Right cardiac atrium (tissue), 5 donors: ENCODE measurements around the gene OCEL1. TPM values are rescaled to one million over a fixed set of nuclear protein-coding genes. Genes with fewer than 3 reads are reported as not detected.
A peak's percentile ranks its signal among the peaks of the same experiment; 100 is the strongest.

Experiments used
- ATAC-seq, 2 donors: fragments of 200-7000 bp; cut with Tn5 transposase; one replicate each; pipeline versions ENCODE4 v1.8.0 to v1.9.1; 2020; ENCODE audit warnings: moderate library complexity in 2 of 2, mild to moderate bottlenecking in 1 of 2
- DNase-seq, 3 donors: peaks; one replicate each; pipeline ENCODE4 v3.0.0-alpha.2; 2020
- H3K27ac ChIP-seq: one replicate; pipeline ENCODE4 v1.5.1; 2013; ENCODE audit warnings: mild to moderate bottlenecking, low read length, control low read depth, moderate library complexity
- H3K27me3 ChIP-seq: one replicate; pipeline ENCODE4 v1.6.1; 2013; ENCODE audit not compliant: control insufficient read depth, insufficient read depth
- H3K4me1 ChIP-seq: one replicate; pipeline ENCODE4 v1.6.1; 2013; ENCODE audit warnings: low read length; ENCODE audit not compliant: control insufficient read depth, insufficient read depth
- H3K4me3 ChIP-seq: one replicate; pipeline ENCODE4 v1.5.1; 2013; ENCODE audit warnings: low read length, control low read depth
- H3K9me3 ChIP-seq: one replicate; pipeline ENCODE4 v1.6.1; 2013; ENCODE audit warnings: low read length; ENCODE audit not compliant: control insufficient read depth
- WGBS: extraction: QIAGEN DNeasy Blood & Tissue Kit; methylation state at CpG from one replicate; pipeline ENCODE4 v1.1.7; 2013; 5-methylcytosine and 5-hydroxymethylcytosine counted together
- intact Hi-C, 4 donors: fragments of 100-400 bp; cut with DNase I; formaldehyde crosslinking; loops; one replicate each; pipeline versions ENCODE4 v1.11.0 to v1.14.0; 2022 to 2023
- polyA plus RNA-seq: library from polyadenylated mRNA; stranded (reverse); fragments of 200-250 nt; gene quantifications from one replicate; pipeline ENCODE4 v1.2.3, GENCODE V29; 2013
- total RNA-seq, 4 donors: library from RNA; stranded (reverse); fragmentation: NEBNext Ultra II Directional; extraction: Animal tissue kit (Norgen Biotek cat#: 25700); gene quantifications; one replicate each; pipeline ENCODE4 v1.2.1, GENCODE V29; 2021
- donor health status: healthy with polysubstance abuse.
- donor health status: DM: no; HTN: yes; CAD: no.
- donor health status: DM: no; HTN: no; CAD: no.
- donor health status: DM: no; HTN: yes; CAD: no; lungs with severe emphysema.
- donor health status: DM: yes; HTN: yes; CAD: no.

The OCEL1 gene
- total and polyA plus RNA-seq, 5 donors = 16.5 to 37.5 (median 27.1) TPM

DNA sequence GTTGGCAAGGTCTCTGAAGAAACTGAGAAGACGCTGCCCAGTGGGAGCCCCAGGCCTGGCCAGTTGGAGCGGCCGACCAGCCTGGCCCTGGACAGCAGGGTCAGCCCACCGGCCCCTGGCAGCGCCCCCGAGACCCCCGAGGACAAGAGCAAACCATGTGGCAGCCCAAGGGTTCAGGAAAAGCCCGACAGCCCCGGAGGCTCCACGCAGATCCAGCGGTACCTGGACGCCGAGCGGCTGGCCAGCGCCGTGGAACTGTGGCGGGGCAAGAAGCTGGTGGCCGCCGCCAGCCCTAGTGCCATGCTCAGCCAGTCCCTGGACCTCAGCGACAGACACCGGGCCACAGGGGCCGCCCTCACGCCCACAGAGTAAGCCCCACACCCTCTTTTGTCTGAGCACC lies 30.9 kb upstream of the OCEL1 start:
- DNase-seq = no peak
- 95% methylated on average over 23 of the region's 23 CpGs for WGBS
- no peak overlapping the region for H3K27ac ChIP-seq
- intact Hi-C loops = no loop called here
- no peak overlapping the region for H3K4me3 ChIP-seq
- H3K4me1 ChIP-seq = no peaks in the 10 kb centered on the region
- H3K9me3 ChIP-seq = no peaks in the 10 kb centered on the region
- no peaks in the 10 kb centered on the region for H3K27me3 ChIP-seq
- no peak for ATAC-seq

DNA sequence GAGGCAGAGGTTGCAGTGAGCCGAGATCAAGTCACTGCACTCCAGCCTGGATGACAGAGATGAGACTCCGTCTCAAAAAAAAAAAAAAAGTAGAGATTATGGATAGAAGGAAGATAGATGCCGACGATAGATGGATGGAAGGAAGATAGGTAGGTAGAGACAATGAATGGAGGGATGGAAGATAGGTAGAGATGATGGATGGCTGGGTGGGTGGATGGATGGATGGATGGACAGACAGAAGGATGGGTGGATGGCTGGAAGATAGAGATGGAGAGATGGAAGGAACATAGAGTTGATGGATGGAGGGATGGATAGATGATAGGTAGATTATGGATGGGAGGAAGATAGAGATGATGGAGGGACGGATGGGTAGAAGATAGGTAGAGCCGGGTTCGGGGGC lies 29.4 kb upstream of the OCEL1 start:
- no peak overlapping the region for H3K27ac ChIP-seq
- ATAC-seq = no peak
- 97% methylated on average over 7 of the region's 7 CpGs for WGBS

DNA sequence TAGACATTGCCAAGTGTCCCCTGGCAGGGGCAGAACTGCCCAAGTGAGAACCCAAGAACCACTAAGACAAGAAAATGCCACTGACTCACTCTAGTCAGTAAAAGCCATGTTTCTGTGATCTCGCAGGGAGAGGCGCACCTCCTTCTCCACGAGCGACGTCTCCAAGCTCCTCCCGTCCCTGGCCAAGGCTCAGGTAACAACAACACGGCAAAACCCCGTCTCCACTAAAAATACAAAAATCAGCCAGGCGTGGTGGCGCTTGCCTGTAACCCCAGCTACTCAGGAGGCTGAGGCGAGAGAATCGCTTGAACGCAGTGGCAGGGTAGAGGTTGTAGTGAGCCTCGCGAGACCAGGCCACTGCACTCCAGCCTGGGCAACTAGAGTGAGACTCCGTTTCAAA lies 28.4 kb upstream of the OCEL1 start:
- Histone ChIP-seq H3K27ac (no peak overlapping the region), H3K4me3 (no peak overlapping the region), H3K4me1 (no peaks in the 10 kb centered on the region), H3K27me3 (no peaks in the 10 kb centered on the region), H3K9me3 (no peaks in the 10 kb centered on the region)
- DNase-seq (no peak), ATAC-seq (no peak)
- WGBS = 94% methylated on average over 16 of the region's 16 CpGs
- intact Hi-C loops = no loop called here

More for the DNA sequence above, 29.4 kb upstream of the OCEL1 start:
- no peaks in the 10 kb centered on the region for H3K27me3 ChIP-seq
- H3K4me3 ChIP-seq = no peak overlapping the region
- no peaks in the 10 kb centered on the region for H3K4me1 ChIP-seq
- no peak for DNase-seq
- intact Hi-C loops = no loop called here
- no peaks in the 10 kb centered on the region for H3K9me3 ChIP-seq

DNA sequence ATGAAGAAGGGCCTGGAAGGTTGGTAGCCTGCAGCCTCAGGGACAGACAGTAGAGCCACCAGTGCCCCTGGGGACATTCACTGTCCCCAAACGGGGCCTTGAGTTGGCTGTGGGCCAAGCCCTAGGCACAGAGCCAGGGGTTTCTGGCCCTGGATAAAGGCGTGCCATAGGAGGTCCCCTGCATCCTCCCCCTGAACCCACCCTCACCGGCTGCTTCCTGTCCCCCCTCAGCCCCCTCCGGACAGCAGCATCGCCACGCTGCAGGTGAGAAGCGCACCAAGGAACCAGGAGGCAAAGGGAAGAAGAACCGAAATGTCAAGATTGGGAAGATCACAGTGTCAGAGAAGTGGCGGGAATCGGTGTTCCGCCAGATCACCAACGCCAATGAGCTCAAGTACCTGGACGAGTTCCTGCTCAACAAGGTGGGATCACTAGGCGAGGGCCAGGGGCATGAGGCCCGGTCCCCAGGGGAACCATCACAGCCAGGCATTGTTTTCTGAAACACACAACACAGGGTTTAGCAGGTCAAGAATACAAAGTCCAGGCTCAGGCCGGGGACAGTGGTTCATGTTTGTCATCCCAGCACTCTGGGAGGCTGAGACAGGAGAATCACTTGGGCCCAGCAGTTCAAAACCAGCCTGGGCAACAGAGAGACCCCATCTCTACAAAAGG lies 25.5 kb upstream of the OCEL1 start:
- intact Hi-C loops = no loop called here

DNA sequence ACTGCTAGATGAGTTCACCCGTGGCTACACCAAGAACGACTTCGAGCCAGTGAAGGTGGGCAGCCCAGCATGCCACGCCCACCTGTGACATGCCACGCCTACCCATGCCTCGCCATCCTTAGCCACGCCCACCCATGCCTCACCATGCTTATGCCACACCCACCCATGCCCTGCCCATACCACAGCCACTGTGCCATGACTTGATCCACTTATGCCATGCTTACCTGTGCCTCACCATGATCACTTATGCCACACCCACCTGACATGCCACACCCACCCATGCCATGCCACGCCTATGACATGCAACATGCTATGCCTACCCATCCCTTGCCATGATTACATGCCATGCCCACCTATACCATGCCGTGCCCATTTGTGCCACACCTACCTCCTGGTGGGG lies 23.8 kb upstream of the OCEL1 start:
- Histone ChIP-seq H3K9me3 (no peaks in the 10 kb centered on the region), H3K4me3 (no peak overlapping the region), H3K27ac (no peak overlapping the region), H3K27me3 (no peaks in the 10 kb centered on the region), H3K4me1 (no peaks in the 10 kb centered on the region)
- no peak for DNase-seq
- no peak for ATAC-seq
- WGBS = 86% methylated on average over 9 of the region's 9 CpGs
- intact Hi-C loops = no loop called here

More for the DNA sequence above, 25.5 kb upstream of the OCEL1 start:
- Histone ChIP-seq H3K27ac (no peak overlapping the region), H3K27me3 (no peaks in the 10 kb centered on the region), H3K4me3 (no peak overlapping the region), H3K9me3 (no peaks in the 10 kb centered on the region), H3K4me1 (no peaks in the 10 kb centered on the region)
- WGBS = 69% methylated on average over 16 of the region's 16 CpGs
- DNase-seq (no peak), ATAC-seq (no peak)

DNA sequence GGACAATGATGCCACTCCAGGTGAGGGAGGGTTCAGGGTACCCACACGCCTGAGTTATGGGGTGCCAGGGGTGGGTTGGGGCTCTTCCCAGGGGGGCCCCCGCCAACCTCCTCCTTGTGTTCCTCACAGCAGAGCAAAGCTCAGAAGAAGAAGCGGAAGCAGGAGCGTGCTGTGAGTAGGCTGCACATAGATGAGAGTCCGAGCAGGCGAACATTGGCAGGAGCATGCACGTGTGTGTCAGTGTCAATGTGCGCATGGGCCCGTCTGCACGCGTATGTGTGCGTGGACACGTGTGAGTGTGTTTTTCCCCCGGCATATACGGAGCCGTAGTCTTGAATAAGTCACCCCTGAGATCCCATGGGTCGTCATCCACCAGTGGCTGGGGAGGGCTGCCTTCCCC lies 23.3 kb upstream of the OCEL1 start:
- 92% methylated on average over 17 of the region's 17 CpGs for WGBS
- H3K27me3 ChIP-seq = no peaks in the 10 kb centered on the region
- DNase-seq (no peak), ATAC-seq (no peak)
- no peak overlapping the region for H3K4me3 ChIP-seq
- no peak overlapping the region for H3K27ac ChIP-seq
- no peaks in the 10 kb centered on the region for H3K4me1 ChIP-seq
- H3K9me3 ChIP-seq = no peaks in the 10 kb centered on the region
- intact Hi-C loops = no loop called here

DNA sequence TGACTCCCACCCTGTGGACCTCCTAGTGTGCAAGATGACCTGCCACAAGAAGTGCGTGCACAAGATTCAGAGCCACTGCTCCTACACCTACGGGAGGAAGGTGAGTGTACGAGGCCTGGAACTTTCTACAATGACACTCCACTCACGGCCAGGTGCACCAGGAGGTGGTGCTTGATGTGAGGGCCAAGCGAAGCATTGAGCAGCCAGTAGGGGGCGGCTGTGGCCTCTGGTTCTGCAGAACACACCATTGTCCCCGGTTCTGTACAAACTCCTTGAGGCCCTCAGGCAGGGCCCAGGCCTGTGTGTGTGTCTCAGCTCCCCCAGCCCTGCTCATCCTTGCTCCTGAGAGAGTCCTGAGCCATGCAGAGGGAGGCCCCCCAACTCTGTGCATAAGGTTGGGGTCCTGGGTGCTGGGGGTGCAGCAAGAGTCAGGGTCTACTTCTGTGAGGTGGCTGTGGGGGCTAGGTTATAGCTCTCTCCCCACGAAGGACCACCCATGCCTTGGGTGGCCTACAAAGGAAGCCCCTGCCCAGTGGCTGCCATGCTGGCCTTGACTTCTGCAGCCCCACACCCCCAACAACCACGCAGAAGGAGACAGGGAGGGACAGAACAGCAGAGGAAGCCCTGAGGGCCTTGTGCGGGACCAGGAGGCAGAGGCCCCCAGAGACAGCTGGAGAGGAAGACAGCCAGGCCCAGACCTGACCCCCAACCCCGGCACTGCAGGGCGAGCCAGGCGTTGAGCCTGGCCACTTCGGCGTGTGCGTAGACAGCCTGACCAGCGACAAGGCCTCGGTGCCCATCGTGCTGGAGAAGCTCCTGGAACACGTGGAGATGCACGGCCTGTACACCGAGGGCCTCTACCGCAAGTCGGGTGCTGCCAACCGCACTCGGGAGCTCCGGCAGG lies 20.5 kb upstream of the OCEL1 start:
- DNase-seq (peak; percentile 49 to 85 (median 80)), ATAC-seq (peak; percentile 45 to 49)
- no peak overlapping the region for H3K4me3 ChIP-seq
- 85% methylated on average over 27 of the region's 27 CpGs for whole genome bisulfite sequencing
- no peak overlapping the region for H3K27ac ChIP-seq
- no peaks in the 10 kb centered on the region for H3K4me1 ChIP-seq
- intact Hi-C loops = loop anchor here in 2 of 4 donors (5.0 kb wide), 1 partner anchor 77 kb away; the partner anchor contains the start of gene ANKLE1 (in 2 of the 2)
- H3K9me3 ChIP-seq = no peaks in the 10 kb centered on the region
- no peaks in the 10 kb centered on the region for H3K27me3 ChIP-seq

DNA sequence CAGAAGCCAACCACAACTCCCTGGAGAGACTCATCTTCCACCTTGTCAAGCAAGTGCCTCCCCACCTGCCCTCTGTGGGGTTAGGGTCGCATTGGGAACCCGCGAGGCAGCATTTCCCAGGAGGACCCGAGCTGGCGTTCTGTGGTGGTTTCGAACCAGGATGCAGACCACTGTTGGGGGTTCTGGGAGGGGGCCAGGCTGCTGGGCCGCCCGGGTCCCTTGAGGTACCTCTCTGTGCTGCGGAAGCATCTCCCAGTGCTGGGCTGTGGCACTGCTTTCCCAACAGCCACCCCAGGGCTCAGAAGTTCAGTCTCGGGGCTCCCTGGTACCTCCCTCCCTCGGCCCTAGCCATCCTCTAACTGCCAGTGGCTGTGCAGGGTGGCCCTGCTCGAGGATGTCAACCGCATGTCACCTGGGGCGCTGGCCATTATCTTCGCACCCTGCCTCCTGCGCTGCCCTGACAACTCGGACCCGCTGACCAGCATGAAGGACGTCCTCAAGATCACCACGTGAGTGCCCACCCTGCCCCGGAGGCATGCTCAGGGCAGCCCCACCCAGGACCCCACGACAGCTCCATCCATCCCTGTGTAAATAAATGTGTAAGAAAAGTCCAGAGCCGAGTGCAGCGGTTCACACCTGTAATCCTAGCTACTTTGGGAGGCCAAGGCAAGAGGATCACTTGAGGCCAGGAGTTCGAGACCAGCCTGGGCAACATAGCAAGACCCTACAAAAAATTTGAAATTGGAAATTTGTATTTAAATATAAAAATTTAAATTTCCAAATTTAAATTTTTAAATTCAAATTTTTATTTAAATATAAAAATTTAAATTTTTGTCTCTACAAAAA lies 19.1 kb upstream of the OCEL1 start:
- Histone ChIP-seq H3K4me1 (no peaks in the 10 kb centered on the region), H3K27me3 (no peaks in the 10 kb centered on the region), H3K9me3 (no peaks in the 10 kb centered on the region), H3K27ac (no peak overlapping the region), H3K4me3 (no peak overlapping the region)
- intact Hi-C loops = loop anchor here in 2 of 4 donors (5.0 kb wide), 1 partner anchor 75 kb away; the partner anchor contains the start of gene ANKLE1 (in 2 of the 2)
- WGBS = 93% methylated on average over 25 of the region's 25 CpGs
- DNase-seq (no peak), ATAC-seq (no peak)

DNA sequence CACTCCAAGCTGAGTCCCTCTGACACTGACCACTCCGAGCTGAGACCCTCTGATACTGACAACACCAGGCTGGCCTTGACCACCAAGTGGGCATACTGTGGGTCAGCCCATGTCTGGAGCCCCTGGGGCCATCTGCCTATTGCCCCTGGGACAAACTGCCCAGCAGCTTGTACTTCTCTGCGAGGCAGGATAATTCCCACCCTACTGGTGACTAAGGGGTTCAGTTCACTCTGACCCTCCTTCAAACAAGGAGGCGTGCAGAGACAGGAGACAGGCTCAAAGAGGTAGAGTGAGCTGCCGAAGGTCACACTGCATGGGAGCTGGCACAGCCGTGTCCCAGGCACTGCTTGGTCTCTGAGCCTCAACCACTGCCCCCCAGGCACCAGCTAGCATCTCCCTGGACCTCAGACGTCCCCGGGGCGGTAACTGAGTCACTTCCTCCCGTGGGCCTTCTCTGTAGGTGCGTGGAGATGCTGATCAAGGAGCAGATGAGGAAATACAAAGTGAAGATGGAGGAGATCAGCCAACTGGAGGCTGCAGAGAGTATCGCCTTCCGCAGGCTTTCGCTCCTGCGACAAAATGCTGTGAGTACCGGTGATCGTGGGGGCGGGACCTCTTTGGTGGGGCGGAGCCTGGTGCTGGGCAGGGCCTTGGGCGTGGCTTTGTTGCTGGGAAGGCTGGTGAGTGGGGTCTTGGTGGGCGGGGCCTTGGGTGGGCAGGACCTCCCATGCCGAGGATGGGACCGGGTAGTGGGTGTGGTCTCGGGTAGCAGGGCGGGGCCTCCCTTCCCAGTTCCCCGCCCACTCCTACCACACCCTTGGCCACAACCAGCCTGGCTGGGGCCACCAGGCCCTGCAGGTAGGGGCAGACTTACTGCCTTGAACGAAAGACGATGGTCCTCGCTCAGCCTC lies 16.6 kb upstream of the OCEL1 start:
- Histone ChIP-seq H3K9me3 (no peaks in the 10 kb centered on the region), H3K27ac (no peak overlapping the region), H3K27me3 (no peaks in the 10 kb centered on the region), H3K4me3 (no peak overlapping the region), H3K4me1 (no peaks in the 10 kb centered on the region)
- 75% methylated on average over 28 of the region's 28 CpGs for WGBS
- intact Hi-C loops = loop anchor here in 3 of 4 donors (5.0 to 10.0 kb wide), 2 partner anchors 73 to 75 kb away; partner anchors contain the start of gene ANKLE1 (in 3 of the 3)
- DNase-seq (peak in 1 of 3 donors; percentile 74), ATAC-seq (peak in 1 of 2 donors; percentile 16)

DNA sequence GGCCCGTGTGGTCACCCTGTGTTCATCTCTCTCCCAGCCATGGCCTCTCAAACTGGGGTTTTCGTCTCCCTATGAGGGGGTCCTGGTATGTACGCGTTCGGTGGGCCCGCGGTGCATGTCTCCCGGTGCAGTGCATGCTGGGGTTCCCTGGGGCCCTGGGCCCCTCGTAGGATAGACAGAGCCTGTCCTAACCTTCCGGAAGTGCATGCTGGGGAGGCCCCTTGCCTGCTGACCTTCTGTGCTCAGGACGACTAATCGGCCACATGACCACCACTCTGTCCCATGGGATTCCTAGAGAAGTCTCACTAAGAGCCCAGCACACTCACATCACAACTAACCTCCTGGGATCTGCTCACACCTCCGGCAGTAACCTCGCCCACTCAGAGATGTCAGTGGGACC lies 15.7 kb upstream of the OCEL1 start:
- no peak for ATAC-seq
- 88% methylated on average over 14 of the region's 14 CpGs for WGBS
- Histone ChIP-seq H3K27ac (no peak overlapping the region), H3K27me3 (no peaks in the 10 kb centered on the region), H3K4me3 (no peak overlapping the region), H3K4me1 (no peaks in the 10 kb centered on the region), H3K9me3 (no peaks in the 10 kb centered on the region)
- intact Hi-C loops = loop anchor here in 1 of 4 donors (10.0 kb wide), 1 partner anchor 75 kb away; the partner anchor contains the start of gene ANKLE1
- DNase-seq = peak in 1 of 3 donors; percentile 54
